HG02759 (cell line): ENCODE measurements around the gene PODXL2.
A peak's percentile ranks its signal among the peaks of the same experiment; 100 is the strongest.
"Not testable (repeated sequence)": the region's sequence is repeated elsewhere in the genome, so short reads cannot be mapped to it uniquely, and the experiment has no call there.

ENCODE experiments used
- ATAC-seq: cut with Tn5 transposase; IDR thresholded peaks from one replicate; pipeline ENCODE4 v1.9.1; 2021; ENCODE audit warnings: mild to moderate bottlenecking, moderate library complexity; ENCODE audit not compliant: unreplicated experiment

The PODXL2 gene

GRCh38 chr3:127673191-127674100, 44.5 kb downstream of the PODXL2 start:
- peak; percentile 43 for ATAC-seq

- ATAC-seq = no peak
Measured at GRCh38 chr3:127674101-127674721, 45.2 kb downstream of the PODXL2 start.

DNA sequence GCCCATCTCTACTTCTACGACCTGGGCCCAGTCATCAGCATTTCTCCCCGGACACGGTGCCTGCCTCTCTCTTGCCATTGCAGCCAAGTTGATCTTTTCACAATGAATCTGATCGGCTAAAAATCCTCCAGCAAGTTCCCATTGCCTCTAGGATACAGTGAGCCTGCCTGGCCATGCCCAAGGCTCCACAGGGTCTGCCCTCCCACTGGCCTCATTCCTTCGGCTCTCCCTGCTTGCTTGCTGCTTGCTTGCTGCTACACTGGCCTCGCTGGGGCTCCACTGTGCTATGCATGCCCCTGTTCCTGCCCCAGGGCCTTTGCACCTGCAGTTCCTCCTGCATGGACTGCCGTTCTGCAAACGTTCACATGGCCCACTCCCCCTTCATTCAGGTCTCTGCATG, 45.8 kb downstream of the PODXL2 start:
- no peak for ATAC-seq

DNA sequence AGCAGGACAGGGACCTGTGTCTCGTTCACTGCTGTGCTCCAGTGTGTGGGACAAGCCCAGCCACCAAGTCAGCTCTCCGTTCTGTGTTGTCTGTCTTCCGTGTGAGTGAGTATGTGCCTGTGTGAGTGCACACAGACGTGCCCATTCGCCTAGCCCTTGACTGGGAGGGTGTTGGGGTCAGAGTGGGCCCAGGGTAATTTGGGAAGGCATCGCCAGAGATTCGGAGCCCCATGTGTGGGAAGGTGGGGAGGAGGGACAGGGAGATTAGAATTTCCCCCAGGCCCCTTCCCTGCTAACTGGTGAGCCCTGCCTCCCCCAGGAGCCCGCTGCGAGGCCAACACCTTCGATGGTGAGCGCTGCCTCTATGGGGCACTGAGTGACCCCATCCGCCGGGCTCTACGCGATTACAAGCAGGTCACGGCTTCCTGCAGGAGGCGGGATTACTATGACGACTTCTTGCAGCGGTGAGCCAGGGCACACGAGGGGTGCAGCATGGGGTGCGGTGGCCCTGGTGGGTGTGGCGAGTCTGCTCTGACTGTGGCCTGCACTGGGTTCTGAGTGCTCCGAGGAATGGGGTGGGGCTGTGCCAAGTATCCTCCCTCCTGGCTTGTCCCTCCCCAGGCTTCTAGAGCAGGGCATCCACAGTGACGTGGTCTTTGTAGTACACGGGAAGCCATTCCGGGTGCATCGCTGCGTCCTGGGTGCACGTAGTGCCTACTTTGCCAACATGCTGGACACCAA, 46.8 kb downstream of the PODXL2 start:
- ATAC-seq = no peak

DNA sequence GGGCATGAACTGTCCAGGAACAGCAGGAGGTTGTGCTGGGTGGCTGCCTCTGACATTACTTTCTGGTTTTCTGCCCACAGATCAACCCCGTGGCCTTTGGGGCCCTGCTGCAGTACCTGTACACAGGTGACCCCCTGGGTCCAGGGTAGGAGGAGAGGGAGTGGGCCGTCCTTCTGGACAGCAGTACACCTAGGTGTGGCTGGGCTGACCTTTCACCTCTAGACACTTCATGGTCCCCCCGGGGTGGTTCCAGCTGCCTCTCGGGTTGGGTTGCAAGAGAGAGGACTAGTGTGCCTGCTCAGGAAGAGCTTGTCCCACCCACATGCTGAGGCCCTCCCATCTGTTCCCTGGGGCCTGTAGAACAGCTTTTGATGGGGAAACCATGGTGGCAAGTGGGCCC, 47.5 kb downstream of the PODXL2 start:
- ATAC-seq = no peak

DNA sequence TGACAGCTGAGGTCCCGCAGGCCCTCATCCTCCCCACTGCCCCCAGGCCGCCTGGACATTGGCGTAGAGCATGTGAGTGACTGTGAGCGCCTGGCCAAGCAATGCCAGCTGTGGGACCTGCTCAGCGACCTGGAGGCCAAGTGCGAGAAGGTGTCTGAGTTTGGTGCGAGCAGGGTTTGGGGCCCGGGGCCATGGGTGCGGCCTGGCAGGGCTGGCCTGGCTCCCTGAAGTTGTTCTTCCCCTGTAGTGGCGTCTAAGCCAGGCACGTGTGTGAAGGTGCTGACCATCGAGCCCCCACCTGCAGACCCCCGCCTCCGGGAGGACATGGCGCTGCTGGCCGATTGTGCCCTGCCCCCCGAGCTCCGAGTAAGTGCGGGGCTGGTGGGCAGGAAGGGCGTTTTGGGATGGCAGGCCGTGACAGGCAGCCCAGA, 48.0 kb downstream of the PODXL2 start:
- no peak for ATAC-seq

DNA sequence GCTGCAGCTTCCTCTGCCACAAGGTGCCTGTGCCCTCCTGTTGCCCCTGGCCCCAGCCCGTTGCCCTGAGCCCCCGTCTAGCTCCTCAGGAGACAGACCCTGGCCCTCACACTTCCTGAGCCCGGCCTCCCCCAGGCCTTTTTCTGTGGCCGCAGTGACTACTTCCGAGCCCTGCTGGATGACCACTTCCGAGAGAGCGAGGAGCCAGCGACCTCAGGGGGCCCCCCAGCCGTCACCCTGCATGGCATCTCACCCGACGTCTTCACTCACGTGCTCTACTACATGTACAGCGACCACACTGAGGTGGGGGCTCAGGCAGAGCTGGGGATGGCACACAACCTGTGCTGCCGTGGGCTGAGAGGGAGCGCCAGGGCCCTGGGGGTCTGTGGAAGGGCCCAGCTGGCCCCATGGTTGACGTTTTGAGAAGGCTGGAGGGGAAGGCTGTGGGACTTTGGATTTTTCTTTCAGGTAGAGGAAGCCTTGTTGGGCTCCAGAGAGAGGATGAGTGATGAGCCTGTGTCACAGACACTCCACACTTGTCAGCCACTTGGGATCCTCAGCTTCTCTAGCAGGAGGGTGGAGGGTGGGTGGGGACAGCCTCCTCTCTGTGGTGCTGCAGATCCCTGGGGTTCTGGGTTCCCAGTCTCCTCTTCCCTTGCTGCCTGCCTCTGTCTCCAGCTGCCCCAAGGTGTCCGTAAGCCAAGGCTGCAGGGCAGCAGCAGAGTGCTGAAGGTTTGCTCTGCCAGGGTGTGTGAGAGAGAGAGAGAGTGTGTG, 48.7 kb downstream of the PODXL2 start:
- no peak for ATAC-seq

GRCh38 chr3:127678315-127678599, 49.3 kb downstream of the PODXL2 start:
- ATAC-seq = no peak

DNA sequence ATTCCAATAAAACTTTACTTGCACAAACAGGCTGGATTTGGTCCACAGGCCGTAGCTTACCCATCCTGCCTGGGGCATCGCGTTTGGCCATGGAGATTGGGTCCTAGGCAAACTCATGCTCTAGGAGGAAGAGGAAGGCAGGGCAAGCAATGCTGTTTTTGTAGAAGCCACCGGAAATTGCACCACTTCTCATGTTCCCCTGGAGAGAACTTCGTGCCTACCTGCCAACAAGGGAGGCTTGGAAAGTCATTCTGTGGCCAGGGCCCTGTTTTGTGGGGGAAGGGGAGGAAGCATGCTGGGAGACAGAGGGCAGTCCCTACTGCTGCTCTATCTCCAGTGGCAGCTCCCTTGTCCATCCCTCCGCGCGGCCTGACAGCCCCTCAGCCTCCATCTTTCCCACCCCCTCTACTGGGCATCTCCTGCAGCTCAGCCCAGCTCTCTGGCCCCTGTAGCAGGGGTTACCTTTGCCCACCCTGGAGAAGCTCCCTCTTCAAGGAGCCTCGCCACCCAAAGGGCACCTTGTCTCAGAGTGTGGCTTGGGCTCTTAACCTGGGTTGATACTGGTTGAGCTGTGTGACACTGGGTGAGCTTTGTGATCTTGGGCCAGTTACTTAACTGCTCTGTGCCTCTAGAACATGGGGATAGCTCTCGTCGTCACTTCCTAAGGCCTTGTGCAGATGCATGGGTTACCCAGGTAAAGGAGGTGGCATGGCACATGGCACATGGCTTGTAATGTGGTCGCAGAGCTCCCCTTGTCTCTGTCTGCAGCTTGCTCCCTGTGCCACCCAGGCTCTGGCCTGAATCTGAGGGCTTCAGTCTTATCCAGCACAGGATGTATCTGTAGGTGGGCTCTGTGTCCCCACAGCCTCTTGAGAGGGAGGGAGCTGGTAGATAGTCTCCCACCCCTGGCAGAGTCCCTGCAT, 49.9 kb downstream of the PODXL2 start:
- ATAC-seq = no peak

DNA sequence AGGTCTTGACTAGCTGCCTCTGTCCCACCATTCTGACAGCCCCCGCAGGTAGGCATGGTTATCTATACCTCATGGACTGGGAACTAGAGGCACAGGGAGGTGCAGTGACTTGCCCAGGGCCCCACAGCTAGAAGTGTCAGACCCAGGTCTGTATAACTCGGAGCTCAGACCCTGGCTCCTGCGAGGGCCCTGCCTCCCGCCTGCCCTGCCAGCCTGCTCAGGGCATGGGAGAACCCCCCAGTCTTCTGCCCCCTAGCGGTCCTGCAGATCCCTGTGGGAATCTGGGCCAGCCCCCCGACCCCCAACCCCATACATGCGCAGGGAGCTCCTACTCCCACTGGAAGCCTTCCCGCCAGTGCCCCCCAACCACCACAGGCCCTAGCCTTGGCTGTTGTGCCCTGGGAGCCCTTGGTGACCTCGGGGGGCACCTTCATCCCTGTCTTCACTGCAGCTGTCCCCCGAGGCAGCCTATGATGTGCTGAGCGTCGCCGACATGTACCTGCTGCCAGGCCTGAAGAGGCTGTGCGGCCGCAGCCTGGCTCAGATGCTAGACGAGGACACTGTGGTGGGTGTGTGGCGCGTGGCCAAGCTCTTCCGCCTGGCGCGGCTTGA, 50.7 kb downstream of the PODXL2 start:
- no peak for ATAC-seq

- no peak for ATAC-seq
Measured at GRCh38 chr3:127680146-127680661, 51.2 kb downstream of the PODXL2 start.

GRCh38 chr3:127680798-127681221, 51.8 kb downstream of the PODXL2 start:
- no peak for ATAC-seq

DNA sequence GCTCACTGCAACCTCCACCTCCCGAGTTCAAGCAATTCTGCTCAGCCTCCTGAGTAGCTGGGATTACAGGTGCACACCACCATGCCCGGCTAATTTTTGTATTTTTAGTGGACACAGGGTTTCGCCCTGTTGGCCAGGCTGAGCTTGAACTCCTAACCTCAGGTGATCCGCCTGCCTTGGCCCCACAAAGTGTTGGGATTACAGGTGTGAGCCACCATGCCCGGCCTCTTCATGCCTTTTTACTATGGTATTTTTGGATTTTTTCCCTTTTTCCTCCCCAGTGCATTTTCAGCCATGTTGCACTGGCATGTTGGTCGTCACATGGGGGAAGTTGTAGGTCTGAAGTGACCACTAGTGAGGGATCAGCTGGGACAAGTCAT, 53.2 kb downstream of the PODXL2 start:
- not testable (repeated sequence) for ATAC-seq

- ATAC-seq = no peak
Measured at GRCh38 chr3:127682561-127682960, 53.6 kb downstream of the PODXL2 start.

DNA sequence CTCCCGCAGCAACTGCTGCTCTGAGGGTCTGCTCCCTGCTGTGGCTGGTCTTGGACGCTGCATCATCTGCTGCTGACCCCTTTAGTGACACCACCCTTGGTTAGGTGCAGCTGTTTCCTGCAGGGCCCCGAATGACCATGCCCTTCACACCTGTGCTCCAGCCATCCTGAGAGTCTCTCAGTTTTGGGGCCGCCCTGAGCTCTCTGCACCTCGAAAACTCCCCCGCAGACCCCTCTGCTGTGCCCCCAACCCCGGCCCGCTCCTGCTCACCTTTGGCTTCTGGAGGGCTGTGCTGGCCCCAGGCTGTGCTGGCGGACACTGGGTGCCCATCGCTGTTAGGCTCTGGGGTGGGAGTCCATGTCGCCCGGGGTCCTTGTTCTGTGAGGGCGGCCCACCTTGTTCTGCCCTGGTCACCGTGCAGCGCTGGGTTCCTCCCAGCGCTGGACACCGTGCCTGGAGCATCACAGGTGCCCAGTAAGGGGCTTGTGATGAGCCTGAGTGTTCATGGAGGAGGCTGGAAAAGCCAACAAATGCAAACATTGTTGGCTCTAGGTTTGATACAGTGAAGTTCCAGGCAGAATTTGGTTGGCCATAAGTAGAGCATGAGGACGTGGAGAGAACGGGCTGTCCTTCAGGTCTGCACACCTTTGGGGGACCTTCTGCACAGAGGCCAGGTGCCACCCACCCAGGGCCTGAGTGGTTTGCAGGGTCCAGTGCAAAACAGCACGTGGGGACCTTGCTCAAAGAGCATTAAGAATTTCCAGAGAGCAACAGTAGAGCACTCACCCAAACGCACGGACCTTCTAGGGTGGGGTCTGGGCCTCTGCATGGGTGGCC, 56.1 kb downstream of the PODXL2 start:
- no peak for ATAC-seq

GRCh38 chr3:127685708-127686511, 56.9 kb downstream of the PODXL2 start:
- no peak for ATAC-seq

DNA sequence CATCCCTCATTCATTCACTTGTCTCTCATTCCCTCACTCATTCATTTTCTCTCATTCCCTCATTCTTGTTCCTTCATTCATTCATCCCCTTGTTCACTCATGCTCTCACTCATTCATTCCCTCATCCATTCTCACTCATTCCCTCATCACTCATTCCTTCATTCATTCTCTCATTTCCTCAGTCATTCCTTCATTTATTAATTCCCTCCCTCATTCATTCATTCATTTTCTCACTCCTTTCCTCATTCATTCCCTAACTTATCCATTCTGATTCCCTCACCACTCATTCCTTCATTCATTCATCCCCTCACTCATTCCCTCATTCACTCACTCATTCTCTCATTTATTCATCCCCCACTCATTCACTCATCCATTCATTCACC, 57.5 kb downstream of the PODXL2 start:
- no peak for ATAC-seq
